SH-SY5Y (cell line): ENCODE results near the gene EGR4.

ENCODE experiments used
- GATA2 ChIP-seq: IDR thresholded peaks from 2 replicates; pipeline ENCODE4 v1.6.1; 2011; ENCODE audit warnings: mild to moderate bottlenecking, low read depth, low read length
- GATA3 ChIP-seq: IDR thresholded peaks from 2 replicates; pipeline ENCODE4 v1.6.1; 2011; ENCODE audit warnings: low read depth, mild to moderate bottlenecking, low read length, moderate library complexity

DNA sequence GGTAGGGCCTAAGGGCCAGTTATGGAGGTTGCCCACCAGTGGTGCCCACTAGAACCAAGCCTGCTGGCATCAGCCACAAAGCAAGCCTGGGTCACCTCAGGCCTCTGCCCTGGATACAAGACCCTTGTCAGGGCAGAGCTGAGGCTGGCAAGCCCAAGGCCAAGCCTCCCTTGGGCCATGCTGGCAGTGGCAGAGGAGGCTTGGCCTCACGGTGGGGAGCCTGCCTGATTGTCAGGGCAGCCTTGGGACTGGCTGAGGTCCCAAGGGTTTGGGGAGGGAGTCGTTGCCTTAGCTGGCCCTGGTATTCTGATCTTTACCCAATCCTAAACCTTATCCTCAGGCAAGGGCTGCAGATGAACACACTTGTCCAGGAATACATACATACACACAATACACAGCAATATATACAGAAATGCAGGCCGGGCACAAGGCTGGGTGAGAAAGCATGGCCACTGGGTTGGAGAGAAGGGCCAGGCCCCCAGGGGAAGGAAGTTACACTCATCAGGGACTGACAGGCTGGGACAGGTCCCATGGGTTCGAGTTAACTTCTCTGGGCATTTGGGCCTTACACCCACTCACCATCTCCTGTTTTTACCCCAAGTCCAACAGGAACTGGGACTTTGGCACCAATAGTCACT, 38.2 kb downstream of the EGR4 start:
- TF ChIP-seq GATA2 (no peak), GATA3 (no peak)
